HepG2 (cell line): ENCODE measurements around the gene UTS2R. TPM values are rescaled to one million over a fixed set of nuclear protein-coding genes. Genes with fewer than 3 reads are reported as not detected.
A peak's percentile ranks its signal among the peaks of the same experiment; 100 is the strongest.

Experiments
- ARNT2 ChIP-seq: sonication (generic); formaldehyde crosslinking; IDR thresholded peaks from 2 replicates; pipeline ENCODE4 v1.8.0; 2022; ENCODE audit warnings: mild to moderate bottlenecking, low read depth, missing genetic modification reagents, moderate library complexity
- CCDC6 ChIP-seq: sonication (generic); formaldehyde crosslinking; IDR thresholded peaks from 2 replicates; pipeline ENCODE4 v1.8.1; 2022; ENCODE audit warnings: mild to moderate bottlenecking, missing genetic modification reagents, moderate library complexity
- HOXA3 ChIP-seq: sonication (generic); formaldehyde crosslinking; IDR thresholded peaks from 2 replicates; pipeline ENCODE4 v1.5.0; 2020; ENCODE audit warnings: missing genetic modification reagents
- IRF9 ChIP-seq: sonication (generic); formaldehyde crosslinking; IDR thresholded peaks from 2 replicates; pipeline ENCODE4 v1.8.0; 2022; ENCODE audit warnings: missing genetic modification reagents, mild to moderate bottlenecking, borderline replicate concordance
- JUNB ChIP-seq: sonication (generic); formaldehyde crosslinking; IDR thresholded peaks from 2 replicates; pipeline ENCODE4 v1.8.0; 2022; ENCODE audit warnings: missing genetic modification reagents, mild to moderate bottlenecking, borderline replicate concordance
- KLF9 ChIP-seq: IDR thresholded peaks from 2 replicates; pipeline ENCODE4 v1.6.1; 2016; ENCODE audit warnings: low read depth
- NCOA5 ChIP-seq: sonication (generic); formaldehyde crosslinking; IDR thresholded peaks from 2 replicates; pipeline ENCODE4 v1.4.0; 2020; ENCODE audit warnings: missing genetic modification reagents
- NFE2 ChIP-seq: sonication (generic); formaldehyde crosslinking; IDR thresholded peaks from 2 replicates; pipeline ENCODE4 v1.4.0; 2020; ENCODE audit warnings: missing genetic modification reagents
- NR2F2 ChIP-seq: IDR thresholded peaks from 2 replicates; pipeline ENCODE4 v1.6.1; 2012; ENCODE audit warnings: low read depth, inconsistent platforms, borderline replicate concordance
- PTBP1 ChIP-seq: fragments of 200-400 bp; formaldehyde crosslinking; IDR thresholded peaks from 2 replicates; pipeline ENCODE4 v1.6.1; 2018; ENCODE audit warnings: low read length, low read depth; ENCODE audit not compliant: poor library complexity, severe bottlenecking
- RCOR2 ChIP-seq: IDR thresholded peaks from 2 replicates; pipeline ENCODE4 v1.6.1; 2016; ENCODE audit warnings: missing biosample characterization, missing genetic modification reagents
- TFAP4 ChIP-seq: sonication (generic); IDR thresholded peaks from 2 replicates; pipeline ENCODE4 v1.6.1; 2016; ENCODE audit warnings: low read depth, borderline replicate concordance
- TFDP1 ChIP-seq: IDR thresholded peaks from 2 replicates; pipeline ENCODE4 v1.6.1; 2016; ENCODE audit warnings: missing compliant biosample characterization, missing genetic modification reagents, borderline replicate concordance
- USF2 ChIP-seq, 2 experiments: sonication (generic) in 1 of 2; formaldehyde crosslinking in 1 of 2; IDR thresholded peaks; 2 replicates each; pipeline versions ENCODE4 v1.5.1 to v1.6.1; 2011 to 2020; ENCODE audit warnings: borderline replicate concordance in 1 of 2, low read depth in 1 of 2, low read length in 1 of 2, mild to moderate bottlenecking in 1 of 2, missing genetic modification reagents in 1 of 2, moderate library complexity in 1 of 2
- ZBTB2 ChIP-seq: sonication (generic); formaldehyde crosslinking; IDR thresholded peaks from 2 replicates; pipeline ENCODE4 v1.8.0; 2022; ENCODE audit warnings: low read depth, missing genetic modification reagents
- ZNF17 ChIP-seq: sonication (generic); formaldehyde crosslinking; IDR thresholded peaks from 2 replicates; pipeline ENCODE4 v1.5.0; 2020; ENCODE audit warnings: mild to moderate bottlenecking, missing genetic modification reagents
- ZNF567 ChIP-seq: sonication (generic); formaldehyde crosslinking; IDR thresholded peaks from 2 replicates; pipeline ENCODE4 v1.8.1; 2023; ENCODE audit warnings: mild to moderate bottlenecking, missing genetic modification reagents, borderline replicate concordance
- ZNF616 ChIP-seq: sonication (generic); formaldehyde crosslinking; IDR thresholded peaks from 2 replicates; pipeline ENCODE4 v1.5.0; 2020; ENCODE audit warnings: low read depth, mild to moderate bottlenecking, missing genetic modification reagents
- ZNF772 ChIP-seq: sonication (generic); formaldehyde crosslinking; IDR thresholded peaks from 2 replicates; pipeline ENCODE4 v1.5.0; 2020; ENCODE audit warnings: mild to moderate bottlenecking, missing genetic modification reagents
- ZNF878 ChIP-seq: sonication (generic); formaldehyde crosslinking; IDR thresholded peaks from 2 replicates; pipeline ENCODE4 v1.8.1; 2023; ENCODE audit warnings: mild to moderate bottlenecking, missing genetic modification reagents, moderate library complexity
- ZZZ3 ChIP-seq: sonication (generic); formaldehyde crosslinking; IDR thresholded peaks from 2 replicates; pipeline ENCODE4 v1.4.0; 2020; ENCODE audit warnings: missing genetic modification reagents, mild to moderate bottlenecking, borderline replicate concordance
- polyA plus RNA-seq, 8 experiments: library from polyadenylated mRNA; depleted of rRNA in 3 of 8; stranded (reverse) in 7 of 8; unstranded in 1 of 8; fragments of >200 nt; fragmentation: Illumina TruSeq in 4 of 8; extraction: Trizol in 4 of 8; gene quantifications; 2 replicates each; pipeline versions ENCODE4 v1.2.1 to v1.2.3, GENCODE V29; 2011 to 2016; ENCODE audit warnings: low read depth in 4 of 8, missing spikeins in 1 of 8, mixed read lengths in 1 of 8; ENCODE audit not compliant: insufficient read depth in 1 of 8
- total RNA-seq, 5 experiments: library from RNA; depleted of rRNA; stranded (reverse); fragments of >200 nt; fragmentation: Illumina TruSeq; extraction: Trizol; gene quantifications; 2 replicates each; pipeline ENCODE4 v1.2.3, GENCODE V29; 2016; ENCODE audit warnings: low read depth in 1 of 5

The UTS2R gene
- total and polyA plus RNA-seq, 2 of the 13 experiments (the other 11 are each of a cell fraction or from before 2014, with no cell fraction given) = 0.13 to 0.15 TPM

GRCh38 chr17:82346342-82347300 is 24.9 kb upstream of the UTS2R start (continued):
- TF ChIP-seq TFDP1 (CRISPR knock-in tag) = peak; percentile 31; the same call in 1 of the 2 replicates
- TF ChIP-seq IRF9 (CRISPR knock-in tag) = peak; percentile 67; the same call in 1 of the 2 replicates
- peak; percentile 99 for TF ChIP-seq NR2F2
- peak; percentile 91 for TF ChIP-seq USF2 (IDR thresholded peaks at IDR 0.05; ENCODE audit: low read depth, low read length)
- TF ChIP-seq USF2 (CRISPR knock-in tag; IDR thresholded peaks at IDR 0.05; ENCODE audit: borderline replicate concordance) = peak; percentile 82; the same call in 1 of the 2 replicates
- TF ChIP-seq ZBTB2 (CRISPR knock-in tag) = 0 out of 2 replicates have a peak, but pooled peaks have one; percentile 44
- TF ChIP-seq NFE2 (CRISPR knock-in tag) = no peak
- no peak for TF ChIP-seq ZNF17 (CRISPR knock-in tag)
- TF ChIP-seq CCDC6 (CRISPR knock-in tag) = peak; percentile 88; the same call in 1 of the 2 replicates
- peak; percentile 96 for TF ChIP-seq HOXA3 (CRISPR knock-in tag)
- no peak; the same call in 1 of the 2 replicates for TF ChIP-seq ARNT2 (CRISPR knock-in tag)
- TF ChIP-seq KLF9 = peak; percentile 74; the same call in 1 of the 2 replicates
- TF ChIP-seq ZNF616 (CRISPR knock-in tag) = no peak
- peak; percentile 62; the same call in 1 of the 2 replicates for TF ChIP-seq ZNF567
- TF ChIP-seq ZNF772 (CRISPR knock-in tag) = peak; percentile 66; the same call in 1 of the 2 replicates
- TF ChIP-seq PTBP1 = no peak
- peak; percentile 82 for TF ChIP-seq RCOR2 (CRISPR knock-in tag)
- TF ChIP-seq ZNF878 (CRISPR knock-in tag) = peak; percentile 81
- no peak; the same call in 1 of the 2 replicates for TF ChIP-seq JUNB (CRISPR knock-in tag)
- TF ChIP-seq ZZZ3 (CRISPR knock-in tag) = peak; percentile 88; the same call in 1 of the 2 replicates
- TF ChIP-seq TFAP4 = peak; percentile 90
- TF ChIP-seq NCOA5 = no peak
